ENCODE measurements around the gene ISCU. TPM values are rescaled to one million over a fixed set of nuclear protein-coding genes. Genes with fewer than 3 reads are reported as not detected.
A peak's percentile ranks its signal among the peaks of the same experiment; 100 is the strongest.
"Not testable (repeated sequence)": the region's sequence is repeated elsewhere in the genome, so short reads cannot be mapped to it uniquely, and the experiment has no call there.

Gene ISCU
- total and polyA plus RNA-seq, 4 donors: 86.2 to 132 (median 94.3) TPM

DNA sequence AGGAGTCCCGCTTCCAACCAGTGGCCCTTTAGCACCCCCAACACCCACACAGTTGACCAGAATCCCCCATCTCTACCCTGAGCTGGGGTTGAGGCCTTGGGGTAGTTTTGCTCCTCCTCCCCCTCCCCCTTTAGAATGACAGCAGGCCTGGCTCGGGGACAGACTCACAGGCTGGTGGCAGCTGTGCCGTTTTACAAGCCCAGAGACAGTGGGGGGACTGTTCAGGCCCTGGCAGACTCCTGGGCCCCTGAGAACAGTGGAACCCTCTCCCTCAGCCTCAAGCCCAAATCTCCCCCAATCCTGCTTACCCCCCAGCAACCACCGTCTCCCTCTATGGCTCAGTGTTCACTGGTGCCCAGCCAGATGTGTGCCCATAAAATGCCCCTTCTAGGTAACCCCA, 25.4 kb downstream of the ISCU start:
- Histone ChIP-seq H3K36me3 (ENCODE audit: control insufficient read depth in 4 of 4, insufficient read depth in 4 of 4, low read length in 4 of 4) (peaks cover 0 to 2% (median 0%) of the 10 kb centered on the region in 4 donors), H3K27ac (ENCODE audit: low read depth in 1 of 2, low read length in 1 of 2) (no peak overlapping the region), H3K9me3 (ENCODE audit: control insufficient read depth in 4 of 4, insufficient read depth in 3 of 4, low read length in 3 of 4) (no peaks in the 10 kb centered on the region), H3K9ac (ENCODE audit: insufficient read depth in 1 of 2, low read length in 2 of 2) (peak overlapping the region in 1 of 2 donors; percentile 2), H3K4me3 (no peak overlapping the region), H3K27me3 (ENCODE audit: control insufficient read depth in 3 of 3, insufficient read depth in 3 of 3, low read length in 2 of 3) (no peaks in the 10 kb centered on the region), H3K4me1 (ENCODE audit: control insufficient read depth in 5 of 5, insufficient read depth in 5 of 5, low read length in 5 of 5) (peaks cover 0 to 23% (median 0%) of the 10 kb centered on the region in 5 donors)
- 71 to 81% methylated on average over 4 of the region's 4 CpGs for WGBS, 2 donors
- TF ChIP-seq, protein P1, sequence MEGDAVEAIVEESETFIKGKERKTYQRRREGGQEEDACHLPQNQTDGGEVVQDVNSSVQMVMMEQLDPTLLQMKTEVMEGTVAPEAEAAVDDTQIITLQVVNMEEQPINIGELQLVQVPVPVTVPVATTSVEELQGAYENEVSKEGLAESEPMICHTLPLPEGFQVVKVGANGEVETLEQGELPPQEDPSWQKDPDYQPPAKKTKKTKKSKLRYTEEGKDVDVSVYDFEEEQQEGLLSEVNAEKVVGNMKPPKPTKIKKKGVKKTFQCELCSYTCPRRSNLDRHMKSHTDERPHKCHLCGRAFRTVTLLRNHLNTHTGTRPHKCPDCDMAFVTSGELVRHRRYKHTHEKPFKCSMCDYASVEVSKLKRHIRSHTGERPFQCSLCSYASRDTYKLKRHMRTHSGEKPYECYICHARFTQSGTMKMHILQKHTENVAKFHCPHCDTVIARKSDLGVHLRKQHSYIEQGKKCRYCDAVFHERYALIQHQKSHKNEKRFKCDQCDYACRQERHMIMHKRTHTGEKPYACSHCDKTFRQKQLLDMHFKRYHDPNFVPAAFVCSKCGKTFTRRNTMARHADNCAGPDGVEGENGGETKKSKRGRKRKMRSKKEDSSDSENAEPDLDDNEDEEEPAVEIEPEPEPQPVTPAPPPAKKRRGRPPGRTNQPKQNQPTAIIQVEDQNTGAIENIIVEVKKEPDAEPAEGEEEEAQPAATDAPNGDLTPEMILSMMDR (IDR thresholded peaks at IDR 0.05; ENCODE audit: control extremely low read depth, extremely low read depth): no peak
- DNase-seq: peak; percentile 54 to 63 (median 57)
- no peak for ATAC-seq (ENCODE audit: insufficient read depth, low FRiP score)

DNA sequence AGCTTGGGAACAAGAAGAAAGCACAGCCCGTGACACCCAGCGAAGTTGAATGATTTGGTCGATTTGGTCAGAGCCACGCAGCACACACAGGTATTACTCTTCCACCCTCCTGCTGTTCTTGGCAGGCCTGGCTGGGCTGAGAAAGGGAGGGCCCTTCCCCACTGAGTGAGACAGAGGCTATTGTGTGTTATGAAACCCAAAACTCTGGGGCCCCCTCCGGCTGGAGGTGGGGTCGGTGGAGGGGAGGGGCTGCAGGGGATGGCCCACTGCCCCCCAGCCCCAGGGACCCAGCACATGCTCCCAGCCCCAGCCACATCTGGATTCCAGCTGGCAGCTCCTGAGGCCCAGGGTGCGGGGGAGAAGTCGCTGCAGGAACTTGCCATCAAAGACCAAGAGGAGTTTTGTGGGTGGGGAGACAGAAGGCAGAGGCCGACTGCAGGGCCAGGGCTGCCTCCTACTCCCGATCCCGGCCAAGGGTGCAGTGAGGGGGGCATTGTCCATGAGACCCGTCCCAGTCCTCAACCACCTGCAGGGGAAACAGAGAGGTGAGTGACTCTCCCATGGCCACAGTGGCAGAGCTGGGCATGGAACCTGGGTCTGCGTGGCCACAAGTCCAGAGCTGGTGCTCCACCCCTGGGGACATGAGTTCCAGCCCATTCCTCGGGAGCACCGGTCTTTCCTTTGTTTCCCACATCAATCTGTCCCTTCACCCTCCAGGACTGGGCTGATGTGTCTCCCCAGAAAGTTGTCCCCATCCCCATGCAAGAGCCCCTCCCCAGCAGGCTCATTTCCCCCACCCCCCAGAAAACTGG, 26.8 kb downstream of the ISCU start:
- no peak overlapping the region for H3K27ac ChIP-seq (ENCODE audit: low read depth in 1 of 2, low read length in 1 of 2)
- peaks cover 0 to 2% (median 0%) of the 10 kb centered on the region in 4 donors for H3K36me3 ChIP-seq (ENCODE audit: control insufficient read depth in 4 of 4, insufficient read depth in 4 of 4, low read length in 4 of 4)
- H3K27me3 ChIP-seq (ENCODE audit: control insufficient read depth in 3 of 3, insufficient read depth in 3 of 3, low read length in 2 of 3): no peaks in the 10 kb centered on the region
- H3K9me3 ChIP-seq (ENCODE audit: control insufficient read depth in 4 of 4, insufficient read depth in 3 of 4, low read length in 3 of 4): no peaks in the 10 kb centered on the region
- TF ChIP-seq, protein P1 (IDR thresholded peaks at IDR 0.05; ENCODE audit: control extremely low read depth, extremely low read depth): no peak
- H3K4me1 ChIP-seq (ENCODE audit: control insufficient read depth in 5 of 5, insufficient read depth in 5 of 5, low read length in 5 of 5): peaks cover 0 to 23% (median 0%) of the 10 kb centered on the region in 5 donors
- no peak overlapping the region for H3K4me3 ChIP-seq
- H3K9ac ChIP-seq (ENCODE audit: insufficient read depth in 1 of 2, low read length in 2 of 2): peak overlapping the region in 1 of 2 donors; percentile 7
- 47 to 62% methylated on average over 15 of the region's 15 CpGs for WGBS, 2 donors
- peak; percentile 62 to 75 (median 70) for DNase-seq
- no peak for ATAC-seq (ENCODE audit: insufficient read depth, low FRiP score)

DNA sequence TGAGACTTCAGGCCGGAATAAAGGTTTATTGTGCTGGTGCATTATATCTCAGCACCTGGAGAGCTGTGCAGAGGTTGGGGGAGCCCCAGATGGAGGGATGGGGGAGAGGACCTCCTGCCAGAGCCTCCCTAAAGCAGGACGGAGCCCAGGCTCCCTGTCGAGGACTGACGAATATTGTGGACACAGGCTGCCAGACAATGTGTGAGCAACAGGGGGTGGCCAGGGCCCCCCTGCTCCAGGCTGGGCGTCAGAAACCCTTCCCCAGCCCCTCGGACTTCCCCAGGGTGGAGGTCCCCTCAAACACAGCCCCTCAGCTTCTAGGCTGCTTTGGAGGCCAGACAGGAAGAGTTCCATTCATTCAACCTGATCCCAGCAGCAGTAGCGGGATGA, 27.4 kb downstream of the ISCU start:
- Histone ChIP-seq H3K27ac (ENCODE audit: low read depth in 1 of 2, low read length in 1 of 2) (no peak overlapping the region), H3K9me3 (ENCODE audit: control insufficient read depth in 4 of 4, insufficient read depth in 3 of 4, low read length in 3 of 4) (no peaks in the 10 kb centered on the region), H3K27me3 (ENCODE audit: control insufficient read depth in 3 of 3, insufficient read depth in 3 of 3, low read length in 2 of 3) (no peaks in the 10 kb centered on the region), H3K4me1 (ENCODE audit: control insufficient read depth in 5 of 5, insufficient read depth in 5 of 5, low read length in 5 of 5) (peaks cover 0 to 23% (median 0%) of the 10 kb centered on the region in 5 donors), H3K9ac (ENCODE audit: insufficient read depth in 1 of 2, low read length in 2 of 2) (no peak overlapping the region), H3K4me3 (no peak overlapping the region), H3K36me3 (ENCODE audit: control insufficient read depth in 4 of 4, insufficient read depth in 4 of 4, low read length in 4 of 4) (peaks cover 0 to 2% (median 0%) of the 10 kb centered on the region in 4 donors)
- no peak for DNase-seq
- no peak for ATAC-seq (ENCODE audit: insufficient read depth, low FRiP score)
- 74 to 83% methylated on average over 7 of the region's 7 CpGs for WGBS, 2 donors
- TF ChIP-seq, protein P1 (IDR thresholded peaks at IDR 0.05; ENCODE audit: control extremely low read depth, extremely low read depth): no peak

DNA sequence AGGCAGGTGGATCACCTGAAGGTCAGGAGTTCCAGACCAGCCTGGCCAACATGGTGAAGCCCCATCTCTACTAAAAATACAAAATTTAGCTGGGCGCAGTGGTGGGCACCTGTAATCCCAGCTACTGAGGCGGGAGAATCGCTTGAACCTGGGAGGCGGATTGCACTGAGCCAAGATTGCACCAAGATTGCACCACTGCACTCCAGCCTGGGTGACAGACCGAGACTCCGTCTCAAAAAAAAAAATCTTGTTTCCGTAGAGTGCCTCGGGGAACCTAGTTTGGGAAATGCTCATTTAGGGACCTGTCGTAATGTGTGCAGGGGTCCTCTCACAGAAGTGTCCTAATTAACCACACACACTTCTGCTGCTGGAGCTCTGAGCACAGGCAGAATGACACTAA, 28.1 kb downstream of the ISCU start:
- not testable (repeated sequence) for H3K9ac ChIP-seq (ENCODE audit: insufficient read depth in 1 of 2, low read length in 2 of 2); H3K27me3 ChIP-seq (ENCODE audit: control insufficient read depth in 3 of 3, insufficient read depth in 3 of 3, low read length in 2 of 3); H3K4me3 ChIP-seq; H3K27ac ChIP-seq (ENCODE audit: low read depth in 1 of 2, low read length in 1 of 2); H3K9me3 ChIP-seq (ENCODE audit: control insufficient read depth in 4 of 4, insufficient read depth in 3 of 4, low read length in 3 of 4); H3K36me3 ChIP-seq (ENCODE audit: control insufficient read depth in 4 of 4, insufficient read depth in 4 of 4, low read length in 4 of 4); ATAC-seq (ENCODE audit: insufficient read depth, low FRiP score); DNase-seq
- 73 to 89% methylated on average over 9 of the region's 9 CpGs for WGBS, 2 donors
- peaks cover 0 to 24% (median 0%) of the 10 kb centered on the region in 5 donors for H3K4me1 ChIP-seq (ENCODE audit: control insufficient read depth in 5 of 5, insufficient read depth in 5 of 5, low read length in 5 of 5)

Data from lung (tissue), 12 donors.